GM12891 (cell line): Measurements from ENCODE around the gene L3MBTL3.

ENCODE experiments used
- PAX5 ChIP-seq: IDR thresholded peaks from 2 replicates; pipeline ENCODE4 v1.6.1; 2011; ENCODE audit warnings: low read length, moderate library complexity, mild to moderate bottlenecking; ENCODE audit not compliant: insufficient read depth, severe bottlenecking
- POLR2A ChIP-seq: IDR thresholded peaks from 2 replicates; pipeline ENCODE4 v1.6.1; 2011; ENCODE audit warnings: low read depth, low read length, control low read depth
- POLR2AphosphoS5 ChIP-seq: IDR thresholded peaks from 2 replicates; pipeline ENCODE4 v1.6.1; 2011; ENCODE audit warnings: low read depth, low read length, control low read depth
- POU2F2 ChIP-seq: IDR thresholded peaks from 2 replicates; pipeline ENCODE4 v1.6.1; 2011; ENCODE audit warnings: low read depth, mild to moderate bottlenecking, control low read depth, low read length, moderate library complexity
- SPI1 ChIP-seq: IDR thresholded peaks from 2 replicates; pipeline ENCODE4 v1.6.1; 2011; ENCODE audit warnings: low read depth, low read length, control low read depth
- TAF1 ChIP-seq: IDR thresholded peaks from 2 replicates; pipeline ENCODE4 v1.6.1; 2011; ENCODE audit warnings: low read depth, low read length, control low read depth

GRCh38 chr6:130012728-130013127 is 5.7 kb upstream of the L3MBTL3 start:
- no peak for TF ChIP-seq TAF1
- TF ChIP-seq POLR2AphosphoS5: no peak
- TF ChIP-seq POLR2A: no peak
- no peak for TF ChIP-seq POU2F2
- no peak for TF ChIP-seq PAX5
- TF ChIP-seq SPI1: no peak
